ENCODE data around the gene SH2D4B. TPM values are rescaled to one million over a fixed set of nuclear protein-coding genes. Genes with fewer than 3 reads are reported as not detected.

SH2D4B gene
- total and polyA plus RNA-seq, 2 donors (not counting 3 experiments of a cell fraction or from before 2014, with no cell fraction given) = not detected

GRCh38 chr10:80691441-80691840 lies 153.7 kb downstream of the SH2D4B start:
- DNase-seq (ENCODE audit: low read depth, low spot score) (no peak), FAIRE-seq (no peak)
- TF ChIP-seq EZH2 (IDR thresholded peaks at IDR 0.05; ENCODE audit: borderline replicate concordance, low read depth, low read length, severe bottlenecking) = no peak
- TF ChIP-seq MAX (IDR thresholded peaks at IDR 0.05; ENCODE audit: insufficient read depth, insufficient read length) = no peak
- TF ChIP-seq GATA2 (IDR thresholded peaks at IDR 0.05; ENCODE audit: insufficient read depth, insufficient read length, low read depth, low read length) = no peak
- TF ChIP-seq FOS (IDR thresholded peaks at IDR 0.05; ENCODE audit: borderline replicate concordance, insufficient read depth, low read length) = no peak
- no peak for TF ChIP-seq MYC (IDR thresholded peaks at IDR 0.05; ENCODE audit: low read depth, low read length)
- no peak for TF ChIP-seq CTCF (IDR thresholded peaks at IDR 0.05; ENCODE audit: extremely low read depth in 1 of 2, insufficient read depth in 1 of 2, low read depth in 1 of 2, low read length in 2 of 2)
- Histone ChIP-seq H2AFZ (ENCODE audit: low read depth, low read length) (no peak overlapping the region), H3K9me1 (replicated peaks; ENCODE audit: control insufficient read depth, extremely low read depth, insufficient read depth, low read length) (no peaks in the 10 kb centered on the region), H3K27me3 (ENCODE audit: control insufficient read depth in 2 of 2, insufficient read depth in 2 of 2, low read length in 2 of 2) (peaks cover 0 to 2% of the 10 kb centered on the region in 2 experiments), H4K20me1 (replicated peaks; ENCODE audit: control insufficient read depth, extremely low read depth, insufficient read depth, low read length) (no peaks in the 10 kb centered on the region), H3K9me3 (replicated peaks; ENCODE audit: control insufficient read depth, insufficient read depth, low read length) (no peaks in the 10 kb centered on the region), H3K79me2 (ENCODE audit: control insufficient read depth, insufficient read depth, low read length) (no peaks in the 10 kb centered on the region), H3K27ac (ENCODE audit: insufficient read depth, low read depth, low read length) (no peak overlapping the region), H3K4me3 (replicated peaks in 1 of 3; ENCODE audit: insufficient read depth in 1 of 3, low read depth in 1 of 3, low read length in 3 of 3) (no peak overlapping the region), H3K4me2 (ENCODE audit: insufficient read depth, low read length) (no peak overlapping the region), H3K36me3 (ENCODE audit: control insufficient read depth in 2 of 2, extremely low read depth in 1 of 2, insufficient read depth in 2 of 2, low read length in 2 of 2) (no peaks in the 10 kb centered on the region), H3K4me1 (ENCODE audit: control insufficient read depth, extremely low read depth, insufficient read depth, low read length) (no peaks in the 10 kb centered on the region), H3K9ac (replicated peaks; ENCODE audit: extremely low read depth, insufficient read depth, low read length) (no peak overlapping the region)
- no TSS peak for BruUV-seq (replicated peaks)
- intact Hi-C loops (cut with micrococcal nuclease) = no loop called here
- dilution Hi-C loops (cut with MboI; ENCODE audit: extremely low pct_ligation_motif_present, low sequenced_read_pairs) = no loop called here
- POLR2A ChIA-PET = no interaction called here
- CTCF ChIA-PET = no interaction called here

Data from endothelial cell of umbilical vein (primary cell).